ENCODE measurements around the gene PCDHA1.

DNA sequence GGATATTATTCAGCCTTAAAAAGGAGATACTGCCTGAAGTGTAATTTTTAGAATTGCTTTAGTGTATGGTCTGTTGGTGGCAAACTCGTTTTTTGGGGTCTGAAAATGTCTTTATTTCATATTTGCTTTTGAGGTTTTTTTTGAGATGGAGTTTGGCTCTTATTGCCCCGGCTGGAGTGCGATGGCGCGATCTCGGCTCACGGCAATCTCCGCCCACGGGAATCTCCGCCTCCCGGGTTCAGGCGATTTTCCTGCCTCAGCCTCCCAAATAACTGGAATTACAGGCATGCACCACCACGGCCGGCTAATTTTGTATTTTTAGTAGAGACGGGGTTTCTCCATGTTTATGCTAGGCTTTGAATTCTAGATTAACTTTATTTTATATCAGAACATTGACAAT is 245.1 kb downstream of the PCDHA1 start:
- TF ChIP-seq, protein P1, sequence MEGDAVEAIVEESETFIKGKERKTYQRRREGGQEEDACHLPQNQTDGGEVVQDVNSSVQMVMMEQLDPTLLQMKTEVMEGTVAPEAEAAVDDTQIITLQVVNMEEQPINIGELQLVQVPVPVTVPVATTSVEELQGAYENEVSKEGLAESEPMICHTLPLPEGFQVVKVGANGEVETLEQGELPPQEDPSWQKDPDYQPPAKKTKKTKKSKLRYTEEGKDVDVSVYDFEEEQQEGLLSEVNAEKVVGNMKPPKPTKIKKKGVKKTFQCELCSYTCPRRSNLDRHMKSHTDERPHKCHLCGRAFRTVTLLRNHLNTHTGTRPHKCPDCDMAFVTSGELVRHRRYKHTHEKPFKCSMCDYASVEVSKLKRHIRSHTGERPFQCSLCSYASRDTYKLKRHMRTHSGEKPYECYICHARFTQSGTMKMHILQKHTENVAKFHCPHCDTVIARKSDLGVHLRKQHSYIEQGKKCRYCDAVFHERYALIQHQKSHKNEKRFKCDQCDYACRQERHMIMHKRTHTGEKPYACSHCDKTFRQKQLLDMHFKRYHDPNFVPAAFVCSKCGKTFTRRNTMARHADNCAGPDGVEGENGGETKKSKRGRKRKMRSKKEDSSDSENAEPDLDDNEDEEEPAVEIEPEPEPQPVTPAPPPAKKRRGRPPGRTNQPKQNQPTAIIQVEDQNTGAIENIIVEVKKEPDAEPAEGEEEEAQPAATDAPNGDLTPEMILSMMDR (conservative IDR thresholded peaks at IDR 0.05; ENCODE audit: low read length) = no peak
- TF ChIP-seq EZH2phosphoT487 (IDR thresholded peaks at IDR 0.05; ENCODE audit: borderline replicate concordance, low read depth, low read length) = no peak
